GM19023 (cell line): ENCODE results near the gene NXN.
"Not testable (repeated sequence)": the region's sequence is repeated elsewhere in the genome, so short reads cannot be mapped to it uniquely, and the experiment has no call there.

Experiments
- ATAC-seq: cut with Tn5 transposase; IDR thresholded peaks from one replicate; pipeline ENCODE4 v1.9.1; 2021; ENCODE audit warnings: mild to moderate bottlenecking, moderate library complexity; ENCODE audit not compliant: unreplicated experiment

Gene NXN

GRCh38 chr17:924306-924705 lies 55.3 kb downstream of the NXN start:
- not testable (repeated sequence) for ATAC-seq

- ATAC-seq: no peak
Measured at GRCh38 chr17:923633-924032, 55.9 kb downstream of the NXN start.

- no peak for ATAC-seq
Measured at GRCh38 chr17:921161-921560, 58.4 kb downstream of the NXN start.

GRCh38 chr17:920190-920589 lies 59.4 kb downstream of the NXN start:
- no peak for ATAC-seq

GRCh38 chr17:917941-918740 lies 61.4 kb downstream of the NXN start:
- no peak for ATAC-seq

GRCh38 chr17:917391-917811 lies 62.2 kb downstream of the NXN start:
- no peak for ATAC-seq

- no peak for ATAC-seq
Measured at GRCh38 chr17:916315-916714, 63.3 kb downstream of the NXN start.

- ATAC-seq: no peak
Measured at GRCh38 chr17:915538-916201, 63.9 kb downstream of the NXN start.

GRCh38 chr17:914561-914960 lies 65.0 kb downstream of the NXN start:
- ATAC-seq: no peak

- no peak for ATAC-seq
Measured at GRCh38 chr17:913207-913606, 66.4 kb downstream of the NXN start.

- no peak for ATAC-seq
Measured at GRCh38 chr17:909642-910323, 69.8 kb downstream of the NXN start.

- no peak for ATAC-seq
Measured at GRCh38 chr17:907725-908124, 71.9 kb downstream of the NXN start.

GRCh38 chr17:905708-906107 lies 73.9 kb downstream of the NXN start:
- not testable (repeated sequence) for ATAC-seq

GRCh38 chr17:903691-904481 lies 75.7 kb downstream of the NXN start:
- ATAC-seq: no peak

GRCh38 chr17:902463-902862 lies 77.1 kb downstream of the NXN start:
- ATAC-seq: no peak

GRCh38 chr17:901964-902363 lies 77.6 kb downstream of the NXN start:
- ATAC-seq: no peak

- no peak for ATAC-seq
Measured at GRCh38 chr17:901191-901950, 78.2 kb downstream of the NXN start.

GRCh38 chr17:900336-900934 lies 79.1 kb downstream of the NXN start:
- no peak for ATAC-seq

GRCh38 chr17:897970-898619 lies 81.5 kb downstream of the NXN start:
- no peak for ATAC-seq
